Amniotic epithelial cell (primary cell): ENCODE results near the gene TCL1A.
"Not testable (repeated sequence)": the region's sequence is repeated elsewhere in the genome, so short reads cannot be mapped to it uniquely, and the experiment has no call there.

ENCODE experiments used
- DNase-seq: peaks from one replicate; pipeline ENCODE4 v3.0.0-alpha.2; 2010; ENCODE audit warnings: low read depth

TCL1A gene

DNA sequence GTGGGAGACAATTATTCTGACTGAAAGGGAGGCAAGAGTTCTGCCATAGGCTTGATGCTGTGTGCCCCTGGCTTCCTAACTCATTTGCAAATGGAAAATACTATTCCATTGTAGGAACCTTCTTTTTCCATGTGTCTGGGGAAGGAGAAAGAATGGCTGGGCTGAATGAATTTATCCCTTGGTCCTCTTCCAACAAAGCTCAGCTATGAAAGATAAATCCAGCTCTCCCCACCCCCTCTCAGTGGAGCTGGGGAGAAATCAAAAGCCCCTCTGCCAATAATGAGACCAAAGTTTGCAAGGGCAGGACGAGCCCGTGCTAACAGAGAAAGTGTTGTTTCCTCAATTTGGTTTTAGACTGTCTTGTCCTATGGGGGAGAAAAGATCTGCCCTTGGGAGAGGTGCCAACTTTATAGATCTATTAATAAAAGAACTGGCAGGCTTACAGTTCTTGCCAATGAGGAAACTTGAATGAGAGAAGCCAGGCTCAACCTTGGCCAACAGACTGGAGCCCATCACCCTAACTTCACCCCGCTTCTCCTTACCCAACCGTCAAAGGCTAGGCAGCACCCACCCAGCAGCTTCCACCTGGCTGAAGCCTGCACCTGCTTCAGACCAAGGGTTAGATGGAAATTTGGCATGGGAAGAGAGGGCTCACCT lies 36.6 kb downstream of the TCL1A start:
- DNase-seq = no peak

DNA sequence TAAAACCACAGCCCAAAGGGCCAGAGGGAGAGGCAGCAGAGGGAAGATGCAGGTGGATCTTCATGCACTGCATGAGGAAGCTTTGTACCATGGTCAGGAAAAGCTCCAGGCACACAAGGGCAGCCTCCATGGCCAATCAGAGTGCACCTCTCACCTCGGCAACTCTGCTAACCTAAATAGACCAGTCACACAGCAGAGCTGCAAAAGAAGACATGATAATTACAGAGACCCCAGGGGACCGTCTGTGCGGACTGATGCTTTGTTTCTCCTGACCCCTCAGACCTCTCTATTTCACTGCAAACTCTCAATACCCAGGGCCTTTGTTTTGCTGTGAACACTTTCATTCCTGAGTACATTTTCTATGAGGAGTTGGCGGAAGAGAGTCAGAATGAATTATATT lies 38.4 kb downstream of the TCL1A start:
- DNase-seq = no peak

DNA sequence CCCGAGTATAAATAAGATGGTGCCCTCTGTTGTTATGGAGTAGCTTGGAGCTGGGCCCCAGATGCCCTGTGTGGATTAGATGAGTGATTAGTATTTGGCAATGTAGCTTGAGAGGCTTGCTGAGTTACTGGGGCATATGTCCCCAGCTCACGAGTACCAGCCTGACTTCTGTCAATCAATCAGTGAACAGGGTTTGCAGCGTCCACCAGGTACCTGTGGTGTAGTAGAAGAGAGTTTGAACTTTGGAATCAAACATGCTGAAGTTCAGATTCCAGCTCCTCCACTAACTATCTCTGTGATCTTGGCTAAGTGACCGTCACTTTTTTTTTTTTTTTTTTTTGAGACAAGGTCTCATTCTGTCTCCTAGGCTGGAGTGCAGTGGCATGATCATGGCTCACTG lies 39.3 kb downstream of the TCL1A start:
- no peak for DNase-seq

GRCh38 chr14:95668235-95668772 lies 45.6 kb downstream of the TCL1A start:
- no peak for DNase-seq

DNA sequence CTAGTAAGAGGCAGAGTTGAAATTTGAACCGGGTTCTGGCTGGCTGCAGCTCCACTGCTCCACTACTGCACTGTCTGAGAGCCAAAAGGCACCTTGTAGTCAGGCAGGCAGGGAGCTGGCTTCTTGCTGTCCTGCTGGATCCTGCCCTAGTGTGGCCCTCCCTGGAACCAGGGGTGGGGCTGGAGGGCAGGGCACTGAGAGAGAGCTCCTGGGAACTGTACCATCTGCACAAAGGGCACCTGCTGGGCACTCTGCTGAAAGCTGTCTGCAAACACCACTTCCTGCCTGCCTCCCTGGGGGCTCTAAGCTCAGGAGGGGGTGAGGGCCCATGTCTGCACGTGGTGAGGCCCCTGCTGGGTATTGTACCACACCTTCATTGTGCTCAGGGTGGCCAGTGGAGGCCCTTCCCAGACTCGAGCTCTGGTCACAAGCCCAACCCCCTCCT lies 46.7 kb downstream of the TCL1A start:
- no peak for DNase-seq

GRCh38 chr14:95666450-95666849 lies 47.5 kb downstream of the TCL1A start:
- DNase-seq = no peak

GRCh38 chr14:95665530-95665929 lies 48.4 kb downstream of the TCL1A start:
- DNase-seq = not testable (repeated sequence)

- no peak for DNase-seq
Observed at GRCh38 chr14:95664546-95664945, 49.4 kb downstream of the TCL1A start.

DNA sequence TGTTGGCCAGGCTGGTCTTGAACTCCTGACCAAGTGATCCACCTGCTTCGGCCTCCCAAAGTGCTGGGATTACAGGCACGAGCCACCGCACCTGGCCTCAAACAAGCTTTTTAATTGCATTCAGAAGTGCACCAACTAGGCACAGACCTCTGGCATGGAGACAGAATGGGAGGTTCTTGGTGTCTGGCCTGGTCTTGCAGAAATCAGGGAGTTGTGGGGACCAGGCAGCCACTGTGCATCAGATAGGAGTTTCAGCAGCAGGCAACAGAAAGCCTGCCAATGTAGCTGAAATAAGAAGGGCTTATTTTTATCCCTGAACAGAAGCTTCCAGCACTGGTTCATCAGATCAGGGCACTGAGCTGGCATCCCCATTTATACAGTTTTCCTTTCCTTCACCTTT lies 49.9 kb downstream of the TCL1A start:
- DNase-seq = no peak

DNA sequence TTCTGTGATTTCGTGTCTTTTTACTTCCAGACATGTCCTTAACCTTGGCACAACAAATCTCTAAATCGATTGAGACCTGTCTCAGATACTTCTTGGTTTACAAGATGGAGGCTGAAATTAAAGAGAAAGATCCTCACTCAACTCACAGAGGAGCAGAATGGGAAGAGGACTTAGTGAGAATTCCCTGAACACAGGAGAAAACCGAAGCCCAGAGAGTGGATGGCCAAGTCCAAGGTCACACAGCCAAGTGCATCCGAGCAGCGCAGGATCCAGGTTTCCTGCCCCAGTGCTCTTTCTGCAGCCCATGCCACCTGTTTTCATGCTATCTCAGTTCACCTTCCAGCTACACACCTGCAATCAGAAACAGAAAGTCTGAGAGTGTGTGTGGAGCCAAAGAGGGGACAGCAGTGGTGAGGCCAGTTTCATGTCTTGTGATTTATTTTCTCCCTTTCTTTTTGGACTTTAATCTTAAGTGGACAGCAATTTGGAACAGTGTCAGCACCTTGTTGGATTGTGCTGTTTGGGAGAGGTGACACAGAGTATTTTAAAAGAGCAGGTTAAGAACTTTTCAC lies 50.6 kb downstream of the TCL1A start:
- DNase-seq = no peak

DNA sequence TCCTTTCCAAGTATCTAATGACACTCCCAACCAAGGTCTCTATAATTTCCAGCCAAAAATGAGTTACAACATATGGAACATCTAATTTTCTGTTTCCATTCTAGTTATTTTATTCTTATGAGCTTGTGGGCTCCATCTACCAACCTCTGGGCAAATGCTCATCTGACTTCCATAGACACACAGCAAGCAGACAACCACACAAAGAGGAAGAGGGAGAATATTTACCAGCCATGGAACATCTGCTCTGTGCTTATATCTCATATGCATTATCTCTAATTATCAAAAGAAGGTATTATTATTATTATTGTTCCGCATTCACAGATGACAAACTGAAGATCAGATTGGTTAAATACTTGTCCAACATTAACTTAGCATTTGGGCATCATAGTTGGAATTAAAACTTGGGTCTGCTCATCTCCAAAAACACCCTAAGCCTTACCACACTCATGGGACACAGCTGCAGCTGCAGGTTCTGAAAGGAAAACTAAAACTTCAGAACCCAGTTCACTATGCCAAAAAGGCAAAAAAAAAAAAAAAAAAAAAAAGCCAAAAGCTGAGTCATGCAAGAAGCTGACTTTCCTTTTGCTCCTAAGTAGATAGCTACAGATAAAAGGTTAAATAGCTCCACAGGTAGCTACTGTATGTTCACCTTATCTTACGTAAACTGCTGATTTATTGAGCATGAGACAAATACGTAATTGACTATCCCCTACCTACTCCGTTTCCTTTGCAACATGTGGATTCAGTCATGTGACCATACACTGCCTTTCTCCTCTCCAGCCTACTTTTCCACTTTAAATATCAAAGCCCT lies 51.3 kb downstream of the TCL1A start:
- DNase-seq = no peak

DNA sequence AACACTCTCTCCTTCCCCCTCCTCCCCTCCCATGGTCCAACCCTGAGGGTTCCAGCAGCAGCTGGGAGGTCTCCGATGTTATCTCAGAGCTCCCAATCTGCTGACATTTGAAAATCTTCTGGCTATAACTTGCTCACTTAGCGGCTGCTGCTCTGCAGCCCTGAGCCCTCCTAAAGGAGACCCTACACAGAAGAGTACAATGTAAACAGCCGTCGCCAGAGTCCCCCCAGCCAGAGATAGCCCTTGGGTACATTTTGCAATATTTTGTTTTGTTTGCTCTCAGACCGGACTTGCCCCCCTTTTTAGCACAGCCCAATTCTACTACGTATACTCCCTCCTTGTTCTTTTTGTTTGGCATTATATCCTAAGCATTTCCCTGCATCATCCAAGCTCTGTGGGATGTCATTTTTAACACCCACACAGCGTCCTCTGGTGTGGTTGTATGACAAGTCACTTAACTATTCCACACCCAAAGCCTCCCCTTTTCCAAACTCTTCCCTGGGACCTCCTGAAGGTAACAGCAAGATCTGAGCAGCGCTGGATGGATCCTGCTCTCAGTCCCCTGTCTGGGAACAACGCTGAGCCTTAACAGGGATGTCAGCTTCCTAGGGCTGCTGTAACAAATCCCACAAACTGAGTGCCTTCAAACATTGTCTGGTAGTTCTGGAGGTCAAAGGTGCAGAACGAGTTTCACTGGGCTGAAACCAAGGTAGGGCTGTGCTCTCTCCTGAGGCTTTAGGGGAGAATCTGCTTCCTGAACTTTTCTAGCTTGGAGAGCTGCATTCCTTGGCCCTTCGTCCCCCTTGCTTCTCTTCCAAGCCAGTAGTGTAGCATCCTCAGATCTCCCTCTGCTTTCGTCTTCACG lies 53.0 kb downstream of the TCL1A start:
- DNase-seq = no peak

GRCh38 chr14:95659990-95660385 lies 53.9 kb downstream of the TCL1A start:
- DNase-seq = no peak
